A172 (cell line): ENCODE results near the gene CYTH4. TPM values are rescaled to one million over a fixed set of nuclear protein-coding genes. Genes with fewer than 3 reads are reported as not detected.

Source experiments
- DNase-seq: peaks from one replicate; pipeline ENCODE4 v3.0.0-alpha.2; 2015; ENCODE audit warnings: low spot score
- total RNA-seq: library from RNA; depleted of rRNA; stranded (reverse); fragments of >200 nt; shearing (Covaris generic); gene quantifications from 2 replicates; pipeline ENCODE4 v1.2.3, GENCODE V29; 2014

CYTH4 gene
- total RNA-seq, 1 experiment from 2014 or later: 0.43 TPM

GRCh38 chr22:37329238-37330140 lies 47.2 kb downstream of the CYTH4 start:
- no peak for DNase-seq

GRCh38 chr22:37330200-37331033 lies 48.1 kb downstream of the CYTH4 start:
- no peak for DNase-seq

- no peak for DNase-seq
Observed at GRCh38 chr22:37331034-37331428, 48.7 kb downstream of the CYTH4 start.

GRCh38 chr22:37331856-37332536 lies 49.7 kb downstream of the CYTH4 start:
- no peak for DNase-seq

GRCh38 chr22:37333724-37334460 lies 51.6 kb downstream of the CYTH4 start:
- DNase-seq: no peak

- DNase-seq: no peak
Observed at GRCh38 chr22:37334461-37334858, 52.2 kb downstream of the CYTH4 start.

GRCh38 chr22:37334859-37335805 lies 52.8 kb downstream of the CYTH4 start:
- DNase-seq: no peak

- DNase-seq: no peak
Observed at GRCh38 chr22:37335806-37336199, 53.5 kb downstream of the CYTH4 start.

- DNase-seq: no peak
Observed at GRCh38 chr22:37336579-37336978, 54.3 kb downstream of the CYTH4 start.

- DNase-seq: no peak
Observed at GRCh38 chr22:37337204-37337943, 55.1 kb downstream of the CYTH4 start.

GRCh38 chr22:37338539-37339246 lies 56.4 kb downstream of the CYTH4 start:
- no peak for DNase-seq

- no peak for DNase-seq
Observed at GRCh38 chr22:37340331-37341262, 58.3 kb downstream of the CYTH4 start.

GRCh38 chr22:37342065-37342464 lies 59.8 kb downstream of the CYTH4 start:
- DNase-seq: no peak

- DNase-seq: no peak
Observed at GRCh38 chr22:37343348-37343747, 61.0 kb downstream of the CYTH4 start.

GRCh38 chr22:37343863-37344734 lies 61.8 kb downstream of the CYTH4 start:
- DNase-seq: no peak

GRCh38 chr22:37344735-37345449 lies 62.6 kb downstream of the CYTH4 start:
- DNase-seq: no peak
